Measurements from ENCODE around the gene M6PR. TPM values are rescaled to one million over a fixed set of nuclear protein-coding genes. Genes with fewer than 3 reads are reported as not detected.

Gene M6PR
- total RNA-seq, 1 donor from 2014 or later, result 113 TPM

- H3K9me3 ChIP-seq (ENCODE audit: low read depth), result no peaks in the 10 kb centered on the region
Measured at GRCh38 chr12:8897081-8897480, 52.4 kb downstream of the M6PR start.

GRCh38 chr12:8894986-8895385 lies 54.5 kb downstream of the M6PR start:
- H3K79me2 ChIP-seq (ENCODE audit: low read depth), result no peaks in the 10 kb centered on the region
- no peaks in the 10 kb centered on the region for H3K9me3 ChIP-seq (ENCODE audit: low read depth)
- H3K27ac Mint-ChIP-seq, result no peak overlapping the region
- H3K9ac ChIP-seq, result no peak overlapping the region
- TF ChIP-seq EZH2phosphoT487 (IDR thresholded peaks at IDR 0.05), result no peak
- no peak for TF ChIP-seq EZH2 (IDR thresholded peaks at IDR 0.05)
- TF ChIP-seq CTCF (IDR thresholded peaks at IDR 0.05), result no peak
- H3K4me1 Mint-ChIP-seq, result peaks cover 5% of the 10 kb centered on the region
- DNase-seq (ENCODE audit: low spot score), result no peak
- H3K4me1 ChIP-seq, result no peaks in the 10 kb centered on the region
- no peaks in the 10 kb centered on the region for H3K36me3 ChIP-seq
- no peaks in the 10 kb centered on the region for H4K20me1 ChIP-seq (ENCODE audit: low read depth)
- no peak overlapping the region for H3K4me3 ChIP-seq
- H3F3A ChIP-seq (ENCODE audit: low read depth), result no peaks in the 10 kb centered on the region
- H3K4me2 ChIP-seq, result no peak overlapping the region
- H3K27me3 ChIP-seq, result no peaks in the 10 kb centered on the region
- no peak overlapping the region for H2AFZ ChIP-seq (replicated peaks)
- H3K36me3 Mint-ChIP-seq, result no peaks in the 10 kb centered on the region
- H3K9me3 Mint-ChIP-seq, result no peaks in the 10 kb centered on the region
- H3K27ac ChIP-seq, result no peak overlapping the region
- H3K4me3 Mint-ChIP-seq, result no peak overlapping the region
- peaks cover 7% of the 10 kb centered on the region for H3K27me3 Mint-ChIP-seq (ENCODE audit: insufficient read depth, low read depth)

More at GRCh38 chr12:8897081-8897480, 52.4 kb downstream of the M6PR start:
- H3K4me3 Mint-ChIP-seq, result no peak overlapping the region
- H3K4me3 ChIP-seq, result no peak overlapping the region
- no peaks in the 10 kb centered on the region for H3K36me3 ChIP-seq
- no peak overlapping the region for H3K27ac Mint-ChIP-seq
- no peaks in the 10 kb centered on the region for H4K20me1 ChIP-seq (ENCODE audit: low read depth)
- no peak overlapping the region for H3K27ac ChIP-seq
- peaks cover 6% of the 10 kb centered on the region for H3K9me3 Mint-ChIP-seq
- H3K27me3 Mint-ChIP-seq (ENCODE audit: insufficient read depth, low read depth), result peaks cover 8% of the 10 kb centered on the region
- no peaks in the 10 kb centered on the region for H3K4me1 Mint-ChIP-seq
- H3K79me2 ChIP-seq (ENCODE audit: low read depth), result no peaks in the 10 kb centered on the region
- H3K4me2 ChIP-seq, result no peak overlapping the region
- no peak overlapping the region for H3K9ac ChIP-seq
- H3F3A ChIP-seq (ENCODE audit: low read depth), result no peaks in the 10 kb centered on the region
- no peaks in the 10 kb centered on the region for H3K4me1 ChIP-seq
- no peaks in the 10 kb centered on the region for H3K27me3 ChIP-seq
- H3K36me3 Mint-ChIP-seq, result no peaks in the 10 kb centered on the region
- no peak for TF ChIP-seq CTCF (IDR thresholded peaks at IDR 0.05)
- TF ChIP-seq EZH2phosphoT487 (IDR thresholded peaks at IDR 0.05), result no peak
- no peak for TF ChIP-seq EZH2 (IDR thresholded peaks at IDR 0.05)
- H2AFZ ChIP-seq (replicated peaks), result no peak overlapping the region
- DNase-seq (ENCODE audit: low spot score), result no peak

- no peak for DNase-seq (ENCODE audit: low spot score)
- no peaks in the 10 kb centered on the region for H3K27me3 ChIP-seq
- no peak overlapping the region for H3K4me3 Mint-ChIP-seq
- no peak overlapping the region for H3K4me2 ChIP-seq
- H3K4me1 Mint-ChIP-seq, result peaks cover 5% of the 10 kb centered on the region
- H3K36me3 ChIP-seq, result no peaks in the 10 kb centered on the region
- no peaks in the 10 kb centered on the region for H3F3A ChIP-seq (ENCODE audit: low read depth)
- H3K36me3 Mint-ChIP-seq, result no peaks in the 10 kb centered on the region
- H3K4me3 ChIP-seq, result no peak overlapping the region
- TF ChIP-seq EZH2 (IDR thresholded peaks at IDR 0.05), result no peak
- no peak for TF ChIP-seq CTCF (IDR thresholded peaks at IDR 0.05)
- no peak for TF ChIP-seq EZH2phosphoT487 (IDR thresholded peaks at IDR 0.05)
- H4K20me1 ChIP-seq (ENCODE audit: low read depth), result no peaks in the 10 kb centered on the region
- no peak overlapping the region for H3K27ac ChIP-seq
- H3K9ac ChIP-seq, result no peak overlapping the region
- no peaks in the 10 kb centered on the region for H3K4me1 ChIP-seq
- H3K79me2 ChIP-seq (ENCODE audit: low read depth), result no peaks in the 10 kb centered on the region
- H2AFZ ChIP-seq (replicated peaks), result no peak overlapping the region
- H3K9me3 ChIP-seq (ENCODE audit: low read depth), result no peaks in the 10 kb centered on the region
- no peak overlapping the region for H3K27ac Mint-ChIP-seq
- H3K27me3 Mint-ChIP-seq (ENCODE audit: insufficient read depth, low read depth), result peaks cover 6% of the 10 kb centered on the region
- no peaks in the 10 kb centered on the region for H3K9me3 Mint-ChIP-seq
Measured at GRCh38 chr12:8894378-8894777, 55.1 kb downstream of the M6PR start.
